H1 (cell line): ENCODE data around the gene MRTFB.

Source experiments
- EZH2 ChIP-seq: fragments of 200-600 bp; sonication (generic); IDR thresholded peaks from 2 replicates; pipeline ENCODE4 v1.7.1; 2012; ENCODE audit warnings: low read depth, mild to moderate bottlenecking, moderate library complexity, low read length, inconsistent platforms; ENCODE audit not compliant: severe bottlenecking
- TF ChIP-seq, protein P1 (sequence below), 3 experiments: IDR thresholded peaks; 1 replicate in 2 of 3; 2 replicates in 1 of 3; pipeline versions ENCODE4 v1.5.1 to v1.6.1; 2011; ENCODE audit warnings: low read length in 3 of 3, mild to moderate bottlenecking in 3 of 3, inconsistent platforms in 2 of 3, low read depth in 1 of 3, moderate library complexity in 1 of 3; ENCODE audit not compliant: insufficient read depth in 1 of 3; ENCODE audit errors: control extremely low read depth in 1 of 3
- TF ChIP-seq, protein P2 (sequence below): IDR thresholded peaks from 2 replicates; pipeline ENCODE4 v1.6.1; 2011; ENCODE audit warnings: low read length, improper control_type of control experiment

DNA sequence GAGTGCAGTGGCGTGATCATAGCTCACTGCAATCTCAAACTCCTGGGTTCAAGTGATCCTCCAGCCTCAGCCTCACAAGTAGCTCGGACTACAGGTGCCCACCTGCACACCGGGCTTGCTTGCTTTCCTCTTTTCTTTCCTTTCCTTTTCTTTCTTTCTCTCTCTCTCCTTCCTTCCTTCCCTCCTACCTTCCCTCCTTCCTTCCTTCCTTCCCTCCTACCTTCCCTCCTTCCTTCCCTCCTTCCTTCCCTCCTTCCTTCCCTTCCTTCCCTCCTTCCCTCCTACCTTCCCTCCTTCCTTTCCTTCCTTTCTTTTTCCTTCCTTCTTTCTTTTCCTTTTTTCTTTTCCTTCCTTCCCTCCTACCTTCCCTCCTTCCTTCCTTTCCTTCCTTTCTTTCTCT, 225.5 kb downstream of the MRTFB start:
- TF ChIP-seq, protein P1, sequence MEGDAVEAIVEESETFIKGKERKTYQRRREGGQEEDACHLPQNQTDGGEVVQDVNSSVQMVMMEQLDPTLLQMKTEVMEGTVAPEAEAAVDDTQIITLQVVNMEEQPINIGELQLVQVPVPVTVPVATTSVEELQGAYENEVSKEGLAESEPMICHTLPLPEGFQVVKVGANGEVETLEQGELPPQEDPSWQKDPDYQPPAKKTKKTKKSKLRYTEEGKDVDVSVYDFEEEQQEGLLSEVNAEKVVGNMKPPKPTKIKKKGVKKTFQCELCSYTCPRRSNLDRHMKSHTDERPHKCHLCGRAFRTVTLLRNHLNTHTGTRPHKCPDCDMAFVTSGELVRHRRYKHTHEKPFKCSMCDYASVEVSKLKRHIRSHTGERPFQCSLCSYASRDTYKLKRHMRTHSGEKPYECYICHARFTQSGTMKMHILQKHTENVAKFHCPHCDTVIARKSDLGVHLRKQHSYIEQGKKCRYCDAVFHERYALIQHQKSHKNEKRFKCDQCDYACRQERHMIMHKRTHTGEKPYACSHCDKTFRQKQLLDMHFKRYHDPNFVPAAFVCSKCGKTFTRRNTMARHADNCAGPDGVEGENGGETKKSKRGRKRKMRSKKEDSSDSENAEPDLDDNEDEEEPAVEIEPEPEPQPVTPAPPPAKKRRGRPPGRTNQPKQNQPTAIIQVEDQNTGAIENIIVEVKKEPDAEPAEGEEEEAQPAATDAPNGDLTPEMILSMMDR (IDR thresholded peaks at IDR 0.05; ENCODE audit: control extremely low read depth in 1 of 3, insufficient read depth in 1 of 3, low read depth in 1 of 3, low read length in 3 of 3), result no peak
- no peak for TF ChIP-seq EZH2
- TF ChIP-seq, protein P2, sequence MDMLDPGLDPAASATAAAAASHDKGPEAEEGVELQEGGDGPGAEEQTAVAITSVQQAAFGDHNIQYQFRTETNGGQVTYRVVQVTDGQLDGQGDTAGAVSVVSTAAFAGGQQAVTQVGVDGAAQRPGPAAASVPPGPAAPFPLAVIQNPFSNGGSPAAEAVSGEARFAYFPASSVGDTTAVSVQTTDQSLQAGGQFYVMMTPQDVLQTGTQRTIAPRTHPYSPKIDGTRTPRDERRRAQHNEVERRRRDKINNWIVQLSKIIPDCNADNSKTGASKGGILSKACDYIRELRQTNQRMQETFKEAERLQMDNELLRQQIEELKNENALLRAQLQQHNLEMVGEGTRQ, result no peak
